Measurements from ENCODE around the gene NDUFS7. TPM values are rescaled to one million over a fixed set of nuclear protein-coding genes. Genes with fewer than 3 reads are reported as not detected.

Gene NDUFS7
- total and polyA plus RNA-seq, 2 donors (not counting 3 experiments of a cell fraction or from before 2014, with no cell fraction given): 101 to 224 TPM

DNA sequence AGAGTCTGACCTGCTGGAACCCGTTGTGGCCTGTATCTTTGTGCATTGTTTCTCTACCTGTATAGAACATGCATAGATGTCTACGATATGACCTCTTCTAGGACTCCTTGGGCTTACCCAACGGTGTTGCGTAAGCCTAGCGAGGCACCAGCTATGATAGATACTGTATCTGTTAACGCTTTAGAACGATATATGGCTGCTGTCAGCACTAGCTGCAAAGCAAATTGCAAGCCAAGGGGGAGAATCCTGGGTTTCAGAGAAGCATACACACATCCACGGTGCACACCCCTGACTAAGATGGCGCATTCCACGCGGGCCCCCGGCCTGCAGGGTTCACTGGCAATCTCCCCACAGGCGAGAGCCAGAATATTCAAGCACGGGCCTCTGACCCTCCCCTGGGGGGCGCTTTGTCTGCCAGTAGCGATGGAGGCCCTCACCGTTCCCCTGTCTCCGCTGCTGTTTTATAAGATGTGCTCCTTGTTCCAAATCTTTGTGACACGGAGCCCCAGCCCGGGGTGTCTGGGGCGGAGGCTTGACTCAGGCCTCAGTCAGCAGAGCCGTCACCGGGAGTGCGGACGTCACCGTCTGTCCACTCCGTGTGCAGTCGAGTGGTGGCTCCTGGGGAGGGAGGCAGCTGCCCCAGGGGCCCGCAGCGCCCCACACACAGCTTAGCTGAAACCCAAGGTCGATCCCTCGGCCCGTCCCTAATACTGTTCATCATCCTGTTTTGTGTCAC lies 41.6 kb downstream of the NDUFS7 start:
- Histone ChIP-seq H3K27me3 (ENCODE audit: control insufficient read depth in 2 of 2, insufficient read depth in 2 of 2, low read length in 2 of 2) (no peaks in the 10 kb centered on the region), H3K4me3 (replicated peaks in 1 of 3; ENCODE audit: insufficient read depth in 1 of 3, low read depth in 1 of 3, low read length in 3 of 3) (no peak overlapping the region), H3K9ac (replicated peaks; ENCODE audit: extremely low read depth, insufficient read depth, low read length) (no peak overlapping the region), H2AFZ (ENCODE audit: low read depth, low read length) (no peak overlapping the region), H3K9me1 (replicated peaks; ENCODE audit: control insufficient read depth, extremely low read depth, insufficient read depth, low read length) (no peaks in the 10 kb centered on the region), H3K9me3 (replicated peaks; ENCODE audit: control insufficient read depth, insufficient read depth, low read length) (no peaks in the 10 kb centered on the region), H4K20me1 (replicated peaks; ENCODE audit: control insufficient read depth, extremely low read depth, insufficient read depth, low read length) (peaks cover 2% of the 10 kb centered on the region), H3K36me3 (ENCODE audit: control insufficient read depth in 2 of 2, extremely low read depth in 1 of 2, insufficient read depth in 2 of 2, low read length in 2 of 2) (peaks cover 23 to 70% of the 10 kb centered on the region in 2 experiments), H3K27ac (ENCODE audit: insufficient read depth, low read depth, low read length) (no peak overlapping the region), H3K4me1 (ENCODE audit: control insufficient read depth, extremely low read depth, insufficient read depth, low read length) (no peaks in the 10 kb centered on the region), H3K79me2 (ENCODE audit: control insufficient read depth, insufficient read depth, low read length) (peaks cover 35% of the 10 kb centered on the region), H3K4me2 (ENCODE audit: insufficient read depth, low read length) (no peak overlapping the region)
- CTCF ChIA-PET: no interaction called here
- no TSS peak for BruUV-seq (replicated peaks)
- FAIRE-seq (no peak), DNase-seq (ENCODE audit: low read depth, low spot score) (no peak)
- POLR2A ChIA-PET: no interaction called here
- dilution Hi-C loops (cut with MboI; ENCODE audit: extremely low pct_ligation_motif_present, low sequenced_read_pairs): no loop called here
- TF ChIP-seq, protein P1, sequence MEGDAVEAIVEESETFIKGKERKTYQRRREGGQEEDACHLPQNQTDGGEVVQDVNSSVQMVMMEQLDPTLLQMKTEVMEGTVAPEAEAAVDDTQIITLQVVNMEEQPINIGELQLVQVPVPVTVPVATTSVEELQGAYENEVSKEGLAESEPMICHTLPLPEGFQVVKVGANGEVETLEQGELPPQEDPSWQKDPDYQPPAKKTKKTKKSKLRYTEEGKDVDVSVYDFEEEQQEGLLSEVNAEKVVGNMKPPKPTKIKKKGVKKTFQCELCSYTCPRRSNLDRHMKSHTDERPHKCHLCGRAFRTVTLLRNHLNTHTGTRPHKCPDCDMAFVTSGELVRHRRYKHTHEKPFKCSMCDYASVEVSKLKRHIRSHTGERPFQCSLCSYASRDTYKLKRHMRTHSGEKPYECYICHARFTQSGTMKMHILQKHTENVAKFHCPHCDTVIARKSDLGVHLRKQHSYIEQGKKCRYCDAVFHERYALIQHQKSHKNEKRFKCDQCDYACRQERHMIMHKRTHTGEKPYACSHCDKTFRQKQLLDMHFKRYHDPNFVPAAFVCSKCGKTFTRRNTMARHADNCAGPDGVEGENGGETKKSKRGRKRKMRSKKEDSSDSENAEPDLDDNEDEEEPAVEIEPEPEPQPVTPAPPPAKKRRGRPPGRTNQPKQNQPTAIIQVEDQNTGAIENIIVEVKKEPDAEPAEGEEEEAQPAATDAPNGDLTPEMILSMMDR (IDR thresholded peaks at IDR 0.05; ENCODE audit: extremely low read depth in 1 of 2, insufficient read depth in 1 of 2, low read depth in 1 of 2, low read length in 2 of 2): no peak
- TF ChIP-seq GATA2 (IDR thresholded peaks at IDR 0.05; ENCODE audit: insufficient read depth, insufficient read length, low read depth, low read length): no peak
- TF ChIP-seq MYC (IDR thresholded peaks at IDR 0.05; ENCODE audit: low read depth, low read length): no peak
- no peak for TF ChIP-seq EZH2 (IDR thresholded peaks at IDR 0.05; ENCODE audit: borderline replicate concordance, low read depth, low read length, severe bottlenecking)
- no peak for TF ChIP-seq POLR2AphosphoS5 (IDR thresholded peaks at IDR 0.05; ENCODE audit: insufficient read depth, low read depth, low read length)
- TF ChIP-seq, protein P2, sequence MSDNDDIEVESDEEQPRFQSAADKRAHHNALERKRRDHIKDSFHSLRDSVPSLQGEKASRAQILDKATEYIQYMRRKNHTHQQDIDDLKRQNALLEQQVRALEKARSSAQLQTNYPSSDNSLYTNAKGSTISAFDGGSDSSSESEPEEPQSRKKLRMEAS (IDR thresholded peaks at IDR 0.05; ENCODE audit: insufficient read depth, insufficient read length): no peak
- TF ChIP-seq POLR2A (IDR thresholded peaks at IDR 0.05; ENCODE audit: low read depth, low read length): no peak
- TF ChIP-seq FOS (IDR thresholded peaks at IDR 0.05; ENCODE audit: borderline replicate concordance, insufficient read depth, low read length): no peak
- intact Hi-C loops (cut with micrococcal nuclease): no loop called here
